ENCODE data around the gene PEX26.

- no peak for TF ChIP-seq CTCF (IDR thresholded peaks at IDR 0.05)
- no peak for TF ChIP-seq POLR2A (IDR thresholded peaks at IDR 0.05)
These were observed 33.1 kb upstream of the PEX26 start for GRCh38 chr22:18044548-18045271.
